Posterior vena cava (tissue), 2 donors: ENCODE results near the gene ANTXRL. TPM values are rescaled to one million over a fixed set of nuclear protein-coding genes. Genes with fewer than 3 reads are reported as not detected.
A peak's percentile ranks its signal among the peaks of the same experiment; 100 is the strongest.
"Not testable (repeated sequence)": the region's sequence is repeated elsewhere in the genome, so short reads cannot be mapped to it uniquely, and the experiment has no call there.

Experiments used
- DNase-seq: peaks from one replicate; pipeline ENCODE4 v3.0.0-alpha.2; 2020; ENCODE audit warnings: low spot score
- intact Hi-C, 2 donors: fragments of 100-400 bp; cut with DNase I; formaldehyde crosslinking; loops; one replicate each; pipeline versions ENCODE4 v1.14.1 to v1.14.2; 2022 to 2023
- long read RNA-seq, 2 donors: library from polyadenylated mRNA; unstranded; transcript quantifications; one replicate each; pipeline ENCODE4 v2.0.0, GENCODE V29; 2020 to 2021
- total RNA-seq, 2 donors: library from RNA; stranded (reverse); fragmentation: NEBNext Ultra II Directional; extraction: Animal tissue kit (Norgen Biotek cat#: 25700); gene quantifications; one replicate each; pipeline ENCODE4 v1.2.1, GENCODE V29; 2021
- donor health status: DM: yes; HTN: yes; CAD: no.
- donor health status: DM: yes; HTN: yes; CAD: no.

ANTXRL gene
- not detected for total RNA-seq
- long read RNA-seq, donor 1, result 0 reads
- long read RNA-seq, donor 2, result 0 reads

DNA sequence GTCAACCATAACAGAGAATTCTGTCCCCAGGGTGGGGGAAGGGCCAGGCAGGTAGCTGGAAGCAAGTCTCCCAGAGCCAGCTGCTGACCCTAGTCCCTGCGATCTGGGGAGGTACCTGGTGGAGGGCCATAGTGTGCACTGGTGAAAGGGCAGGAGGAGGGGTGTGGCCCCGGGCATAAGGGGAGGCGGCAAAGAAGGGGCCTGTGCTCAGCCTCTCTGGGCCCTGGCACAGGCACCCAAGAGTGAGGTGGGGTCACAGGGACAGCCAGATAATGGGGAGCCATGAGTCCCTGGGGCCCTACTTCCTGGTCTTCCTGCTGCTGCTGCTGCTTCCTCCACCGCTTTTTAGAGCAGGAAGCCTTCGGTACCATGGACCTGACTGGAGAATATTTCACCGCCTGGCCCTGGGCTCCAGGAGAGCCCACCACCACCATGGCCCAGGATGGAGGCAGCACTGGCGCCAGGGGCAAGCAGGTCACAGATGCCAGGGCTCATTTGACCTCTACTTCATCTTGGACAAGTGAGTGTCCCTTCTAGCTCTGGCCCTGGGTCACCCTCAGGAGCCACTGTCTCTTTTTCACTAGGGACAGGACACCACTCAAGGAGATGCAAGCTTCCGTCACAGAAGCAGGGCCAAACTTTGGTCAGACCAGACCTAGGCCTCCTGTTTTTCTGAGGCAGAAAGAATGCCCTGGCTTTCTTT lies at the start of gene ANTXRL:
ANTXRL (plus strand) TSS at position 7 of the 703 bp plus-strand sequence; CDS start at position 273, 266 bp downstream.
- intact Hi-C loops, result no loop called here
- no peak for DNase-seq

DNA sequence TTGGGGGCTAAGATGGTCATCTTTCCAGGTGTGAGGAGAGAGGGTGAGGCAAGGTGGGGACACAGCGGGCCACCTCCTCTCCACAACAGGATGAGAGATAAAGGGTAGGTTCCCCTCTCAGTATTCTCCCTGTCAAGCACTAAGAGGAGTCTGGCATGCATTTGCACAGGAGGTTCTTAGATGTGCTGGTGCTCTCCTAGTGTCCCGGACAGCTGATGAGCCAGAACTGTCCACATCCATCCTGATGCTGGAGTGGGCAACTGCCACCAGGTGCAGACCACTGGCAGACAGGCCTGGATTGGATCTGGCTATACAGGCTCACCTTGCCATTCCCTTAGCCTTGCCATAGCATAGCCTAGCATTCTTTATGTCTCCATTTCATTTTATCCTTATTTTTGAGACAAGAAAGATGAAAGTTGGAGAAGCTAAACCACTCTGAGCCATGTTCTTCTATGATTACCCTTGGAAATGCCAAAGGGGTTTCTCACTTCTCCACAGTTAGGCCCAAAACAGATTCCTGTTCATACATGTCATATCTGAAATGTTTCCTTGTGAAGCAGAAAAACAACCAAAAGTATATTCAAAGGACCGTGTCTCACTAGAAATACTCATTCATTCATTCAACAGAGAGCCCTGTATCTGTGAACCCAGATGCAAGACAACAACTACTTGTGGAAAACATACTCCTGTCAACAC lies 48.8 kb upstream of the ANTXRL start:
- intact Hi-C loops, result no loop called here
- DNase-seq, result no peak

DNA sequence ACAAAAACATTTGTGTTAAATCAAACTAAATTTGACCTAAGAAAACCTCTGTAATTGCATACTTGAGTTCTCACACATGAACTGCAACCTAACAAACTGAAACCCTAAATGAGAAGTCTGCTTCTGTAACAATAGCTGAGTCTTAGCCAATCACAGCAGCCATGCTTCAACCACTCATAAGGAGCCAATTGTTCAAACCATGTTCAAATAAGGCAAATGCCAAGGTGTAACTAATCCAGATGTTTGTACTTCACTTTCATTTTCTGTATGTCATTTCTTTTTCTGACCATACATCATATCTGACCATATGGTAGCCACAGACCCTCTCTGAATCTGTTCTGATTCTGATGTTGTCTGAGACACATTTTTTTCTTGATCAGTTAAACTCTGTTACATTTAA lies 47.5 kb upstream of the ANTXRL start:
- no peak for DNase-seq
- intact Hi-C loops, result no loop called here

DNA sequence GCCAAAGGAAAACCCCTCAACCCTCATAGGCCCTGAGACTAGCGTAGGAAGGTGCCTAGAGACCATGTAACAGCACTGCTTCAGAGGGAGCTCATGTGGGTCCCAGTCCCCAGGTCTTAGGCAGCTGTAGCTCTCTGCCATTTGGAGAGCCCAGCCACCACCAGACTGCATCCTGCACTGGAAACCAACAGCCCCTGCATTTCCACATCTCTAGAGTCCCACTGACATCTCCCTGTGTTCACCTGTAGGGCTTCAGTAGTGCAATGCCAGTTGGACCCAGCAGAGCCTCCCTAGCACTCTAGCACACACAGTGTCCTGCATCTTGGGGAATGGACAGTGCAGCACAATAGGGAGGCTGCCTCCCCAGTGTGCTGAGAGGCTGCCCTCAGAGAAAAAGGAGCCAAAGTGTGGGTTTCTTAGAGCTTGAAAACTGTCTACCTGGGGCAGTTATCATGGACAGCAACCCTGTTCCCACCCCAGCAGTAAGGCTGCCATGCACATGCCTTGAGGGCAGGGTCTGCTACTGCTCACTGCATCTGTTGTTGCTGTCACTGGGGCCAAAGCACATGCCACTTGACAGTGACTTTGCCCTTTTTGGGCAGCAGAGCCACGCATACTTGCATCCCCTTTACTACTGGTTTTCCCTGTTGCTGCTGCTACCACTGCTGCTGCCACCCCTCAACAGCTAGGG lies 46.7 kb upstream of the ANTXRL start:
- no peak for DNase-seq
- intact Hi-C loops, result no loop called here

DNA sequence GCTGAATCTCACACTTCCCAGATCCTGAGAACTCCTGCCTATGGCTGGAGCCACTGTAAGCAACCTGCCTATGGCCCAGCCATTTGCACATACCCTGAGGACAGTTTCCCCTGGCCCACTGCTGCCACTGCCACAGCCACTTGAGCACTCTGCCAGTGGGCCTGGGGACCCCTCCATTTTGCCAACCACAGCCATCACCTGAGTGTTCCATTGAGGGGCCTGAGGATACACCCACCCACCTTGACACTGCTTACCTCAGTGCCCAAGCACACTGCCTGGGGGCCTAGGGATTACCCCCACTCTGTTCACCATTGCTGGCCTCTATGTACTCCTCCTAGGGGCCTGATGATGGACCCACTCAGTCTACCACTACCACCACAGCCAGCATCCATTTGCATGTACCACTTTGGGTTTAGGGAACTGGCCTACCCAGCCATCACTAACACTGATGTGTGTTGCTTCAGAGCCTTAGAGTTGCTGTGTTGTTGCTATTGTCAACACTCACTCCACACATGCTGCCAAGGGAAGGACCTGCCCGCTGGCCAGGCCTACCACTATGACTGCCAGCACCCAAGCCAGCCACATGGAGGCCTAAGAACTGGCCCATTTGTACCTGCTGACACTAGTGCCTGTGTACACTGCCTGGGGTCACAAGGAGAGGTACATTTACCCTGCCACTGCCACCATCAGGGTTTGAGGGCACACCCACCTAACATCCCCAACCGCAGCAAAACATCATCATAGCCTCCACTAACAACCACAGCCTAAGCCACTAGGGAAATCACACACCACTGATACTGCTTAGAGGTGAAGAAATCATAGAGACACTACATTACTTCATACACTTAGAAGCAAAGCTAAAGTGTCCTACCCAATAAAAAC lies 45.9 kb upstream of the ANTXRL start:
- DNase-seq, result peak; percentile 45
- intact Hi-C loops, result no loop called here

DNA sequence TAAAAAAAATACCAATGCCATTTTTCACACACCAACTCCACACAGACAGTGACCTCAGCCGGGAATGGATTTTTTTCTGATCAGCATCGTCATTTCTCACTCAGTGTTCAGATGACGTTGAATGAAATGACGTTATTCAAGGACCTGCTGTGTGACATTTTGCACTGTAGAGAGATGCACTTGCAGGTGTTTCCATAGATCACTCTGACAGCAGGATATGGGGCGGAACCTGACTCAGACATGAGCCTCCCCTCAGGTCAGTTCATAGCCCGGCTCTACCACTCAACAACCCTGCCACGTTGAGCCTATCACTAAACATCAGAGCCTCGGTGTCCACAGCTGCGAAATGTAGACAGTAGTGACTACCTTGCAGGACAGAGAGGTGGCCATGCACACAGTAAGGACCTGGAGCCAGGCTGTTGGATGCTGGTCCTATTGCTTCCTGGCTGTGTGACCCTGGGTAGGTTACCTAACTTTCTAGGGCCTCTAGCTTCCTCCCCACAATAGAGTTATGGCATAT lies 41.4 kb upstream of the ANTXRL start:
- peak; percentile 20 for DNase-seq
- intact Hi-C loops, result no loop called here

DNA sequence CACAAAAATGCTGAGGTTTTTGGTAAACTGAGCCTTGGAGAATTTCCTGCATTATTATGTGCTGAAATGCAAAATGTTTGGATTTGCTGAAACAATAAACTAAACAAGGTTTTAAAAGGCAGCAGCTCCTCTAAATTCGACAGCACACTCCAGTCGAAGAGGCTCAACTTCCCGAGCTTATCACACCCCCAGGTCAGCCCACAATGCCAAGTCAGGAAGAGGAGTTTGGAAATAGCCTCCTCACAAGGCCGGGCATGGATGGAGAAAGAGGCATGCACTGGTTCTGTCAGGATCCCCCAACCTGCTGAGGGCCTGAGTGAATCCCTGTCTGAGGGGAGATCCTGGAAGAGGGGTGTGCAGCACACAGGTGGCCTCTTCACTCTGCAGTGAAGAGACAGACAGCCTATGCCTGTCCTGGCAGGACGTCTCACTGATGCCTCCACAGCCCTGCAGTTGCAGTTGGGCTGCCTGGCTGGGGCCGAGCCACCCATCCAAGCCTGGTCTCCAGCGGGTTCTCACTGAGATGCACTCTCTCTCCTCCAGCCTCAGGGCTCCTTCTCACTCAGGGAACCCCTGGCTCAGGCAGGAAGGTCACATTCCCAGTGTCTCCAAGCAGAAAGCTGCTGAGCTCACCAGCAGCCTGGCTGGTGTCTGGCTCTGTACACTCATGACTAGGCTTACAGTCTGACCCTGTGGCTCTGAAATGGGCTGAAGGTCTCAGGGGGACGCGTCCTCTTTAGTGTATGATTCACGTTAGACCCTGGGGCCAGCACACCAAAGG lies 40.2 kb upstream of the ANTXRL start:
- intact Hi-C loops, result not testable (repeated sequence)

DNA sequence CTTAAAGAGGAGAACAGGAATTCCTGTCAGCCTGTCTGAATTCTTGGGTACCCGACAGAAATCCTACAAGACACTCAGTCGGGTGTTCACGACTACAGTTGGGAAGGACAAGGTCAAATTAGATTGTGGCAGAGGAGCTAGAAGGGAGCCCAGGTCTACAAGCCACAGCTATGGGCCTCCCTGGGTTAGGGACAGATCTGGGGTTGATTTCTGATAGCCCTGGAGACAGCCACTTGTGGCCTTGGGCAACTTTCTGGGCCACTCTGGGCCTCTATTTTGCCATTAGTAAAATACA lies 39.7 kb upstream of the ANTXRL start:
- intact Hi-C loops, result no loop called here
- no peak for DNase-seq

More for the DNA sequence above, 40.2 kb upstream of the ANTXRL start:
- DNase-seq, result peak; percentile 40

DNA sequence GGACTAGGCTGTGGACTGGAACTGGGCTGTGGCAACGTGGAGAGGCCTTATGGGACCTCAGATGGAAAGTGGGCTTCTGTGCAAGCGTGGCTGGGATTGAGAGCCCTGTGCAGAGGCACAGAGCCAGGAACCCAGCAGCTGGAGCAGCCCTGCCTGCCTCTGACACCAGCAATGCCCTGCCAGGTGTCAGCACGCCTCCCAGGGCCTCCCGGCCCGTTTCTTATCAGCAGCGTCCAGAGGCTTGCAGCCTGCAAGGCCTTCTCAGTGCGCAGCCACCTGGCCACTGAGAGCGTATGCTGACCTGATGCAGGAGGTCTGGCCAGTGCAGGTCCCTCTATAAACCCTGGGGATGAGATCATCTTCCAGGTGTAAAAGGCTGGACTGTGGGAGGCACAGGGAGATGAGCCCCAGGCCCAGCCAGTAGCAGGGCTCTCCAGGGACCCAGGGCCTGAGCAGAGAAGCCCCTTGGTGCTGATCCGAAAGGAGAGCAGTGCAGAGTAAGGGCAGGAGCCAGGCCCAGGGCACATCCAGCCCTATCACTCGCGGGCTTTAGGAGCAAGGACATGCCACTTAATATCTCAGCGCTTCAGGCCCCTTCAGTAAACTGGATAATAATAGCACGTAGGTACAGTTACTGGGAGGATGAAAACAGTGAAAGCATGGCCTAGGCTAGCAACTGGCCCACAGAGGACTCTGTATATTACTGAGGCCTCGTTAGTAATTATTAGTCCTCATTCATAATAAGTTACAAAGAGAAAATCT lies 38.8 kb upstream of the ANTXRL start:
- intact Hi-C loops, result no loop called here
- DNase-seq, result peak; percentile 78

DNA sequence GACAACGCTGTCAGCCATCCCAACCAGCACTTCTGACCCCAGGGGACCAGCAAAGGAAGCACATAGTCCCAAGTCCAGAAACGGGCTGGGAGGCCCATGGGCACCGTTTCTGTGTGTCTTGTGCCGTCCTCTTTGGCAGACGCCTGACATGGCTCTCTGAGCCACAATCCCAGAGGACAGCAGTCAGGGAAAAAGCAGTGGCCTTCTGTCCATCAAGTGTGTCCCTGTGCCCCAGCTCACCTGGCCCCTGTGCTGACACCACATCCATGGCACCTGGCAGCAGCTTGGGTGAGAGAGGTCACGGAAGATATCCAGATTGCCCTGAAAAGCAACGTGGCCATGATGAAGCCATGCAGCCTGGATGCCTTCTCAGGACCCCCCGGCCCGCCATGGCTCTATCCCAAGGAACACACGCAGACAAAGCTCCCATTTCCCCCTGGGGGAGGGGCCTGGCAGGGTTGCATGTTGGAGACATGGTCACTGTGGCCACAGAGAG lies 38.1 kb upstream of the ANTXRL start:
- intact Hi-C loops, result no loop called here
- peak; percentile 55 for DNase-seq

DNA sequence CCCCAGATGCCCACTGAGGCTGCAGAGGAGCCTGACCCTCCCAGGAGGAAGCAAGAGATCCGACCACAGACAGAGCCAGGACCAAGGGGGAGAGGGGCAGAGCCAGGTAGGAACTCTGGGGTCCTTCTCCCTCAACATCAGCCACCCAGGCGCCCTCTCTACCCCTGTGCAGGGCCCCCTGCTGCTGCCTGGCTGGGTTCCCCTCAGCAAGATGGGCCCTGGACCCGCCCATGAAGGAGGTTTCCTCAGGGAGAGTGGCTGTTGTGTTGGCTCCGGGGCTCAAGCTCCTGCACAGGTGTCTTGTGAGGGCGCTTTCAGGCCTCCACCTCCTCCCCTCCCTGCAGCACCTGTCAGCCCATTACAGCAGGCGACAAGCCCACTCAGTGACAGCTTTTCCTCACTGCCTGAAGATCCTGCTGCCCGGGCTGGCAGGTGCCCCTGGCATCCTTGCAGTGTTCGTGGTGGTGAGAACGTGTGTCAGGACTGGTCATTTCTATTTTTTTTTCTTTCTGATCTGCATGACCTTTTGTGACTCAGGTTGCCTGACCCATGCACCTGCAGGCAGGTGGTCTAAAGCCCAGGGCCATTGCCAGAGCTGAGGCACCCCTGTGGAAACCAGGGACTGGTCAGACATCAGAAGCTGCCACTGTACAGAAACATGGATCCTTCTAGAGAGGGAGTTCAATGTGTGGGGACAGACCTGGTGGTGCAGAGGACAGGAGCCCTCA lies 37.0 kb upstream of the ANTXRL start:
- peak; percentile 59 for DNase-seq
- intact Hi-C loops, result not testable (repeated sequence)

DNA sequence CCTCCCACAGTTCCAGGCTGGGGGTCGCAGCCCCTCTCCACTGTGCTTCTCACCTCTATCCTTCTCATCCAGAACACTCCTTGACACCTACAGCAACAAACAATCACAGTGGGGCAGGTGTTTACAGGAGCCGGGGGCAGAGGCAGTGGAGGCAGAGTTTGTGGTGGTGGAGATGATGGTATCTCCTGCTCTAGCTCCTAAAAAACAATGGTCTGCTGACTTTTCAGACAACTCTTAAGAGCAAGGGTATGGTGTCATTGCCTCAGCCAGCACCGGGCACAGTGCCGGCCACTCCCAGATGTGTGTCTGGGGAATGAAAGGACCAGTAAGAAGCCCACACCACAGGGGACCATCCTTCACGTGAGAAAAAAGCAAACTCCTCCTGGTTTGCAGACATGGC lies 36.3 kb upstream of the ANTXRL start:
- DNase-seq, result peak; percentile 40
- intact Hi-C loops, result no loop called here

DNA sequence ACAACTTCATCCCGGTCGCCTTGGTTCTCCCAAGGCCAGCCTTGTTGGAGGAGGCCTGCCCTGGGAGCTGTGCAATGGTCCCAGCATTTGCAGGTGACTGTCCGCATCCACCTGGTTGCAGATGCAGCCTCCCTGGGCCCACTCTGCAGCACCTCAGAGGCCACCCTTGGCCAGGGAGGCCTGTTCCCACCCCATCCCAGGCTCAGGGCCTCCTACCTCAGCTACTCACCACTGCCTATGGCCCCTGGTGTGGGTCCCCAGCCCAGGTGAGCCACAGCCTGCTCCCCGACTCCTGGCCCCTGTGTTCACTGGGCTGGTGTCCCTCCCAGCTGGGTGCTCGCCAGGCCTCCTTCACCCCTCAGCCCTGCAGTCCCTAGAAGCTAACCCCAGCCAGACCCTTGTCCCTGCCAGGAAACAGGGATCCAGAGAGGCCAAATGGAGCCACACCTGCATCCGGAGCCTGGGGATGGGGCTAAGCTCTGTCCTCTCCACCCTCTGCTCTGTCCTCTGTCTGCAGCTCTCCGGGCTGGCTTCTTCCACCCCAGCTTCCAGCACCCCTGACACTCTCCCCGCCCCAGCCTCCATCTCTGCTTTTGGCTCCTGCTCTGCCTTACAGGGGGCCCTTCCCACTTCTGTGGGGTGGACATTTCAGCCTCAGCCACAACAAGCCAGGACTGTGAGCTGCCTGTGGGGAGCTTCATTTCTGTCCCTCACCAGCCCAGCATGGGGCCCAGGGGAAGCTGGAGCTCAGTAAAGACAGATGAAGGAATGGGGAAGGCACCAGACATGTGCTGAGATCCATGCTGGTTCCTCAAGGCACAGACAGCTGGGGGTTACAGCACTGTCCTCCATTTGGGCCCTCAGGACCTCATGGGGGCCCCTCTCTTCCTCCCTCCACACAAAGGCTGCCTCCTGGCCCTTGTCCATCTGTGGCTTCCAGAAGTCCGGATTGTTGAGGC lies 35.6 kb upstream of the ANTXRL start:
- DNase-seq, result no peak
- intact Hi-C loops, result no loop called here

DNA sequence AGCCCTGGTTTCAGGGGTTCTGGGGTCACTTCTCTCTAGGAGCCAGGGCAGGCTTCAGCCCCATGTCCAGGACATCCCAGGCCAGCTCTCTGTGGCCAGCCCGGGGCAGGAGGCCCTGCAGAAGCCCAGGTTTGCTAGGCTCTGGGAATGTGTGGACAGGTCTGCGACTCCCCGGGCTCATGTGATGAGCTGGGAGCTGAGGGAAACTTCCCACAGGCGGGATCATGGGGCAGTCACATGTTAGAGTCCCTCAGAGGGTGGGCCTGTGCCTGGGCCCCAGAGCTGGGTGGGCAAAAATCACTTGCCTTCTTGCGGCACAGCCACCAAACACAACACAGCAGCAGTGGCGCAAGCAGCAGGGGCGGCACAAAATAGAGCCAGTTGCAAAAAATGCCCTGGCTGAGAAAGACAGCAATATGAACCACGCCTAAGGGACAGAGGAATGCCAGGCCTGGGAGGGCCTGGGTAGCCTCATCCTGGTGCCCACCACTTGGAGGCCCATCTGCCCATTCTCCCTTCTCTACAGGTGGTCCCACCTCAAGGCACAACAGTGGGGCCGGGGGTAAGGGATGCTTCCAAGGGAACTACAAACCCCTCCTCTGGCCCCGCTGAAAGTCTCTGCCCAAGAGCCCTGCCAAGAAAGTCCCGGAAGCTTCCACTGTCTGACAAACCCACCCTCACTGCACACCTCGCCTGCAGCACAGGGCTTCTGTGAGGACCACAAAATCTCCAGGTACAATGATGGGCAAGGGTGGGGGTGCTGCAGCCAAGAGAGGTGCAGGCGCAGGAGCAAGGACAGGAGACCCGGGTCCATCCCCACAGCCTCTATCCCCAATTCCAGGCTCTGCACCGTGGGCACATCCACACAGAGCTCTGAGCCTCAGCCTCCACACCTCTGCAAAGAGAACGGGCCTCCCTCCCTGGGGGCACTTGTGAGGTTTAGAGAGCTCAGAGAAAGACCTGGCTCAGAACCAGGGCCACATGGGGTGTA lies 34.6 kb upstream of the ANTXRL start:
- intact Hi-C loops, result no loop called here
- peak; percentile 80 for DNase-seq
